ENCODE measurements around the gene HERC3.

HERC3 gene

GRCh38 chr4:88655226-88655625 lies 62.9 kb downstream of the HERC3 start:
- Histone ChIP-seq H3K36me3 (ENCODE audit: control insufficient read depth in 5 of 5, insufficient read depth in 5 of 5, low read length in 5 of 5) (peaks cover 19 to 37% (median 28%) of the 10 kb centered on the region in 5 donors), H3K9ac (ENCODE audit: low read length in 5 of 5) (no peak overlapping the region), H3K27ac (ENCODE audit: low read depth, low read length) (no peak overlapping the region), H3K9me3 (ENCODE audit: control insufficient read depth in 5 of 5, low read length in 5 of 5) (no peaks in the 10 kb centered on the region), H3K4me1 (ENCODE audit: control insufficient read depth in 5 of 5, insufficient read depth in 5 of 5, low read length in 5 of 5) (no peaks in the 10 kb centered on the region), H3K4me3 (ENCODE audit: low read depth in 1 of 5, low read length in 5 of 5) (no peak overlapping the region), H3K27me3 (ENCODE audit: control insufficient read depth in 5 of 5, insufficient read depth in 4 of 5, low read length in 5 of 5) (no peaks in the 10 kb centered on the region)

GRCh38 chr4:88659055-88659889 lies 67.0 kb downstream of the HERC3 start:
- Histone ChIP-seq H3K9me3 (ENCODE audit: control insufficient read depth in 5 of 5, low read length in 5 of 5) (no peaks in the 10 kb centered on the region), H3K27me3 (ENCODE audit: control insufficient read depth in 5 of 5, insufficient read depth in 4 of 5, low read length in 5 of 5) (no peaks in the 10 kb centered on the region), H3K9ac (ENCODE audit: low read length in 5 of 5) (no peak overlapping the region), H3K36me3 (ENCODE audit: control insufficient read depth in 5 of 5, insufficient read depth in 5 of 5, low read length in 5 of 5) (peaks cover 17 to 38% (median 24%) of the 10 kb centered on the region in 5 donors), H3K27ac (ENCODE audit: low read depth, low read length) (no peak overlapping the region), H3K4me1 (ENCODE audit: control insufficient read depth in 5 of 5, insufficient read depth in 5 of 5, low read length in 5 of 5) (no peaks in the 10 kb centered on the region), H3K4me3 (ENCODE audit: low read depth in 1 of 5, low read length in 5 of 5) (no peak overlapping the region)

- no peaks in the 10 kb centered on the region for H3K9me3 ChIP-seq (ENCODE audit: control insufficient read depth in 5 of 5, low read length in 5 of 5)
- no peaks in the 10 kb centered on the region for H3K4me1 ChIP-seq (ENCODE audit: control insufficient read depth in 5 of 5, insufficient read depth in 5 of 5, low read length in 5 of 5)
- no peak overlapping the region for H3K27ac ChIP-seq (ENCODE audit: low read depth, low read length)
- no peak overlapping the region for H3K9ac ChIP-seq (ENCODE audit: low read length in 5 of 5)
- peaks cover 18 to 37% (median 22%) of the 10 kb centered on the region in 5 donors for H3K36me3 ChIP-seq (ENCODE audit: control insufficient read depth in 5 of 5, insufficient read depth in 5 of 5, low read length in 5 of 5)
- H3K4me3 ChIP-seq (ENCODE audit: low read depth in 1 of 5, low read length in 5 of 5), result no peak overlapping the region
- H3K27me3 ChIP-seq (ENCODE audit: control insufficient read depth in 5 of 5, insufficient read depth in 4 of 5, low read length in 5 of 5), result no peaks in the 10 kb centered on the region
Observed at GRCh38 chr4:88659890-88660208, 67.6 kb downstream of the HERC3 start.

- H3K27ac ChIP-seq (ENCODE audit: low read depth, low read length), result no peak overlapping the region
- peaks cover 10 to 36% (median 16%) of the 10 kb centered on the region in 5 donors for H3K36me3 ChIP-seq (ENCODE audit: control insufficient read depth in 5 of 5, insufficient read depth in 5 of 5, low read length in 5 of 5)
Observed at GRCh38 chr4:88660446-88661294, 68.4 kb downstream of the HERC3 start.

GRCh38 chr4:88661739-88662138 lies 69.5 kb downstream of the HERC3 start:
- Histone ChIP-seq H3K36me3 (ENCODE audit: control insufficient read depth in 5 of 5, insufficient read depth in 5 of 5, low read length in 5 of 5) (peaks cover 4 to 30% (median 8%) of the 10 kb centered on the region in 5 donors), H3K4me3 (ENCODE audit: low read depth in 1 of 5, low read length in 5 of 5) (no peak overlapping the region), H3K9me3 (ENCODE audit: control insufficient read depth in 5 of 5, low read length in 5 of 5) (no peaks in the 10 kb centered on the region), H3K27me3 (ENCODE audit: control insufficient read depth in 5 of 5, insufficient read depth in 4 of 5, low read length in 5 of 5) (no peaks in the 10 kb centered on the region), H3K27ac (ENCODE audit: low read depth, low read length) (no peak overlapping the region), H3K9ac (ENCODE audit: low read length in 5 of 5) (no peak overlapping the region), H3K4me1 (ENCODE audit: control insufficient read depth in 5 of 5, insufficient read depth in 5 of 5, low read length in 5 of 5) (no peaks in the 10 kb centered on the region)

More at GRCh38 chr4:88660446-88661294, 68.4 kb downstream of the HERC3 start:
- no peaks in the 10 kb centered on the region for H3K27me3 ChIP-seq (ENCODE audit: control insufficient read depth in 5 of 5, insufficient read depth in 4 of 5, low read length in 5 of 5)
- no peak overlapping the region for H3K9ac ChIP-seq (ENCODE audit: low read length in 5 of 5)
- no peaks in the 10 kb centered on the region for H3K9me3 ChIP-seq (ENCODE audit: control insufficient read depth in 5 of 5, low read length in 5 of 5)
- no peak overlapping the region for H3K4me3 ChIP-seq (ENCODE audit: low read depth in 1 of 5, low read length in 5 of 5)
- no peaks in the 10 kb centered on the region for H3K4me1 ChIP-seq (ENCODE audit: control insufficient read depth in 5 of 5, insufficient read depth in 5 of 5, low read length in 5 of 5)

GRCh38 chr4:88672987-88673386 lies 80.7 kb downstream of the HERC3 start:
- H3K27ac ChIP-seq (ENCODE audit: low read depth, low read length), result no peak overlapping the region
- no peaks in the 10 kb centered on the region for H3K27me3 ChIP-seq (ENCODE audit: control insufficient read depth in 5 of 5, insufficient read depth in 4 of 5, low read length in 5 of 5)
- peaks cover 0 to 3% (median 0%) of the 10 kb centered on the region in 5 donors for H3K4me1 ChIP-seq (ENCODE audit: control insufficient read depth in 5 of 5, insufficient read depth in 5 of 5, low read length in 5 of 5)
- no peak overlapping the region for H3K4me3 ChIP-seq (ENCODE audit: low read depth in 1 of 5, low read length in 5 of 5)
- H3K9me3 ChIP-seq (ENCODE audit: control insufficient read depth in 5 of 5, low read length in 5 of 5), result no peaks in the 10 kb centered on the region
- no peak overlapping the region for H3K9ac ChIP-seq (ENCODE audit: low read length in 5 of 5)
- peaks cover 19 to 40% (median 31%) of the 10 kb centered on the region in 5 donors for H3K36me3 ChIP-seq (ENCODE audit: control insufficient read depth in 5 of 5, insufficient read depth in 5 of 5, low read length in 5 of 5)

- Histone ChIP-seq H3K4me3 (ENCODE audit: low read depth in 1 of 5, low read length in 5 of 5) (no peak overlapping the region), H3K36me3 (ENCODE audit: control insufficient read depth in 5 of 5, insufficient read depth in 5 of 5, low read length in 5 of 5) (peaks cover 27 to 42% (median 34%) of the 10 kb centered on the region in 5 donors), H3K27ac (ENCODE audit: low read depth, low read length) (no peak overlapping the region), H3K9ac (ENCODE audit: low read length in 5 of 5) (no peak overlapping the region), H3K4me1 (ENCODE audit: control insufficient read depth in 5 of 5, insufficient read depth in 5 of 5, low read length in 5 of 5) (peaks cover 0 to 3% (median 0%) of the 10 kb centered on the region in 5 donors), H3K27me3 (ENCODE audit: control insufficient read depth in 5 of 5, insufficient read depth in 4 of 5, low read length in 5 of 5) (no peaks in the 10 kb centered on the region), H3K9me3 (ENCODE audit: control insufficient read depth in 5 of 5, low read length in 5 of 5) (no peaks in the 10 kb centered on the region)
Observed at GRCh38 chr4:88673886-88674285, 81.6 kb downstream of the HERC3 start.

- Histone ChIP-seq H3K9ac (ENCODE audit: low read length in 5 of 5) (no peak overlapping the region), H3K27ac (ENCODE audit: low read depth, low read length) (no peak overlapping the region), H3K36me3 (ENCODE audit: control insufficient read depth in 5 of 5, insufficient read depth in 5 of 5, low read length in 5 of 5) (peaks cover 30 to 43% (median 34%) of the 10 kb centered on the region in 5 donors), H3K27me3 (ENCODE audit: control insufficient read depth in 5 of 5, insufficient read depth in 4 of 5, low read length in 5 of 5) (no peaks in the 10 kb centered on the region), H3K9me3 (ENCODE audit: control insufficient read depth in 5 of 5, low read length in 5 of 5) (no peaks in the 10 kb centered on the region), H3K4me1 (ENCODE audit: control insufficient read depth in 5 of 5, insufficient read depth in 5 of 5, low read length in 5 of 5) (peaks cover 0 to 3% (median 0%) of the 10 kb centered on the region in 5 donors), H3K4me3 (ENCODE audit: low read depth in 1 of 5, low read length in 5 of 5) (no peak overlapping the region)
Observed at GRCh38 chr4:88674565-88674964, 82.3 kb downstream of the HERC3 start.

GRCh38 chr4:88674979-88675378 lies 82.7 kb downstream of the HERC3 start:
- Histone ChIP-seq H3K9me3 (ENCODE audit: control insufficient read depth in 5 of 5, low read length in 5 of 5) (no peaks in the 10 kb centered on the region), H3K4me3 (ENCODE audit: low read depth in 1 of 5, low read length in 5 of 5) (no peak overlapping the region), H3K9ac (ENCODE audit: low read length in 5 of 5) (no peak overlapping the region), H3K36me3 (ENCODE audit: control insufficient read depth in 5 of 5, insufficient read depth in 5 of 5, low read length in 5 of 5) (peaks cover 30 to 44% (median 32%) of the 10 kb centered on the region in 5 donors), H3K4me1 (ENCODE audit: control insufficient read depth in 5 of 5, insufficient read depth in 5 of 5, low read length in 5 of 5) (peaks cover 0 to 3% (median 0%) of the 10 kb centered on the region in 5 donors), H3K27me3 (ENCODE audit: control insufficient read depth in 5 of 5, insufficient read depth in 4 of 5, low read length in 5 of 5) (no peaks in the 10 kb centered on the region), H3K27ac (ENCODE audit: low read depth, low read length) (no peak overlapping the region)

GRCh38 chr4:88675543-88675942 lies 83.3 kb downstream of the HERC3 start:
- H3K4me1 ChIP-seq (ENCODE audit: control insufficient read depth in 5 of 5, insufficient read depth in 5 of 5, low read length in 5 of 5), result peaks cover 0 to 3% (median 0%) of the 10 kb centered on the region in 5 donors
- H3K36me3 ChIP-seq (ENCODE audit: control insufficient read depth in 5 of 5, insufficient read depth in 5 of 5, low read length in 5 of 5), result peaks cover 28 to 42% (median 32%) of the 10 kb centered on the region in 5 donors
- no peak overlapping the region for H3K4me3 ChIP-seq (ENCODE audit: low read depth in 1 of 5, low read length in 5 of 5)
- H3K9me3 ChIP-seq (ENCODE audit: control insufficient read depth in 5 of 5, low read length in 5 of 5), result no peaks in the 10 kb centered on the region
- H3K27me3 ChIP-seq (ENCODE audit: control insufficient read depth in 5 of 5, insufficient read depth in 4 of 5, low read length in 5 of 5), result no peaks in the 10 kb centered on the region
- no peak overlapping the region for H3K27ac ChIP-seq (ENCODE audit: low read depth, low read length)
- H3K9ac ChIP-seq (ENCODE audit: low read length in 5 of 5), result no peak overlapping the region
